ENCODE data around the gene GATAD2A.

Gene GATAD2A

DNA sequence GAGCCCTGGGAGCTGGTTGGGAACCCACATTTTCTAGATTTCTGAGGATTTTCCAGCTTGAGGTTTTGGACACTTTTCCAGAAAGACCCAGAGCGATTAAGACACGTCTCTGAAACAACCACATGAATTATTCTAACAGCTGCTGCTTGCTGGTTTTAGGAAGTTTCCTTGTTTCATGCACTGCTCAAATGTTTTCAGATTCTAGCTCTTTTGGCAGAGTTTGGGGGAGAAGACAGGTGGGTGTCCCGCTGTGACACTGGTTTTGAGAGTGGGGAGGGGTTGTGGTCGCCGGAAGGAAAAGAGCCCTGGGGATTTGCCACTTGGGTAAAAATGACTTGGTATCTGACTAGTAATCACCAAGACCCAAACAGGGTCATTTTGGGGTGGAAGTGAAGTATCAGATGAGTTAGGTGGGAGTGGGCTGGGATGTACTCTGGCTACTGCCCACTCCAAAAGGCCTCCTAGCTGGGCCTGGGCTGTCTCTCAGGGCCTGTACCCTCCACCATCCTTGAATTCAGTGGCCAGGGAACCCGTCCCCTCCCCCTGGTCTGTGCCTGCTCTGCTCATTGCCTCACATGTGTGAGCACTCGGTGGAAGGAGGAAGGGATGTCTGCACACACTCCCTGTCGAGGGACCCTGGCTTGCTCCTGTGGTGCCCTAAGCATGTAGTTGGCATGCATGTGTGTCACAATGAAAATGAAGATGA lies 13.2 kb downstream of the GATAD2A start:
- no peak overlapping the region for H3K4me3 ChIP-seq (ENCODE audit: low read depth, low read length)
- TF ChIP-seq, protein P1, sequence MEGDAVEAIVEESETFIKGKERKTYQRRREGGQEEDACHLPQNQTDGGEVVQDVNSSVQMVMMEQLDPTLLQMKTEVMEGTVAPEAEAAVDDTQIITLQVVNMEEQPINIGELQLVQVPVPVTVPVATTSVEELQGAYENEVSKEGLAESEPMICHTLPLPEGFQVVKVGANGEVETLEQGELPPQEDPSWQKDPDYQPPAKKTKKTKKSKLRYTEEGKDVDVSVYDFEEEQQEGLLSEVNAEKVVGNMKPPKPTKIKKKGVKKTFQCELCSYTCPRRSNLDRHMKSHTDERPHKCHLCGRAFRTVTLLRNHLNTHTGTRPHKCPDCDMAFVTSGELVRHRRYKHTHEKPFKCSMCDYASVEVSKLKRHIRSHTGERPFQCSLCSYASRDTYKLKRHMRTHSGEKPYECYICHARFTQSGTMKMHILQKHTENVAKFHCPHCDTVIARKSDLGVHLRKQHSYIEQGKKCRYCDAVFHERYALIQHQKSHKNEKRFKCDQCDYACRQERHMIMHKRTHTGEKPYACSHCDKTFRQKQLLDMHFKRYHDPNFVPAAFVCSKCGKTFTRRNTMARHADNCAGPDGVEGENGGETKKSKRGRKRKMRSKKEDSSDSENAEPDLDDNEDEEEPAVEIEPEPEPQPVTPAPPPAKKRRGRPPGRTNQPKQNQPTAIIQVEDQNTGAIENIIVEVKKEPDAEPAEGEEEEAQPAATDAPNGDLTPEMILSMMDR (IDR thresholded peaks at IDR 0.05; ENCODE audit: low read depth, low read length), result no peak

DNA sequence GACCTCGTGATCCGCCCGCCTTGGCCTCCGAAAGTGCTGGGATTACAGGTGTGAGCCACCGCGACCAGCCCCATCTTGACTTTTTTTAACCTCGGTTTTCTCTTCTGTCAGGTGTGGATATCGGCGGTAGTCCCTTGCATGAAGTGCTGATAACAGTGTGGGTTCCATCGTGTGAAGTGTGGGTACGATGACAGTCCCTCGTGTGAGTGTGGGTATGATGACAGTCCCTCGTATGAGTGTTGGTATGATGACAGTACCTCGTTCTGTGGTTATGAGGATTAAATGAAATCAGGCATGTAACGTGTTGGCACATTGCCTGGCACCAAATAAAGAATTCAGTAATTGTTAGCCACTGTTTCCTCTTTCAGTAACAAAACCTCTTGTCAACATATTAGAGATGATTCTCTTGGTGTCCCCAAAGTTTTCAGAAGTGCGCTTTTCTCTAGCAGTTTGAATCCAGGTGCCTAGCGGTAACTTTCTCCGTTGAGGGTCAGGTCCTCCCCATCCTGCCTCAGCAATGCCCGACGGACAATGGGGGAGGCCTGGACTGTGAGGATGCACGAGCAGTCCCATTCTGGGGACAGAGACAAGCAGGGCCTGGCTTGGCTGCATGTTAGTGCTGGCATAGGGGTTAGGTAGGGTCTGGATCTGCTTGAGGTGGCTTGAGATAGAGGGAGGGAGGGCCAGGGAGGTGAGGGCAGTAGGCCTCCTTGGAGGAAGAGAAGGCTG lies 15.3 kb downstream of the GATAD2A start:
- no peak overlapping the region for H3K4me3 ChIP-seq (ENCODE audit: low read depth, low read length)
- TF ChIP-seq, protein P1 (IDR thresholded peaks at IDR 0.05; ENCODE audit: low read depth, low read length), result no peak

DNA sequence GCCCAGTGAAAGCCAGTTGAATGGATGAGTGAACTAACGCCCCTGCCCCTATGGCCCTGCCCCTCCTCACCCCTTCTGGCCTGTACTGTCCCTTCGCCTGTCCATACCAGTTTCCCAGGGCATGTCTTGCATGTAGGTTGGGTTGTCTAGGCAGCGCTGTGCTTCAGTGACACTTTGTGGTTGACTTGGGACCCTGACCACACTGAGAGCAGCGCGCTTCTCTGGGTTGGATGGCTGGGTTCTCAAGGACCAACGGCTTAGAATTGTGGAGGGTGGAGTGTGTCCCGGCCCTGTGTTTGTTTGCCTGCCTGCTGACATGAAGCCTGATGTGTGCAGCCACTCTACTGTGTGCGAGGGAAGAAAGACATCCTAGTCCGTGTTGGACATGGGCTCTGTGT lies 15.8 kb downstream of the GATAD2A start:
- H3K4me3 ChIP-seq (ENCODE audit: low read depth, low read length), result no peak overlapping the region
- TF ChIP-seq, protein P1 (IDR thresholded peaks at IDR 0.05; ENCODE audit: low read depth, low read length), result no peak

GRCh38 chr19:19422156-19422555 lies 16.7 kb downstream of the GATAD2A start:
- TF ChIP-seq, protein P1 (IDR thresholded peaks at IDR 0.05; ENCODE audit: low read depth, low read length), result no peak
- no peak overlapping the region for H3K4me3 ChIP-seq (ENCODE audit: low read depth, low read length)

GRCh38 chr19:19423322-19423721 lies 17.8 kb downstream of the GATAD2A start:
- TF ChIP-seq, protein P1 (IDR thresholded peaks at IDR 0.05; ENCODE audit: low read depth, low read length), result no peak
- H3K4me3 ChIP-seq (ENCODE audit: low read depth, low read length), result no peak overlapping the region

GRCh38 chr19:19425170-19425875 lies 19.8 kb downstream of the GATAD2A start:
- H3K4me3 ChIP-seq (ENCODE audit: low read depth, low read length), result no peak overlapping the region
- TF ChIP-seq, protein P1 (IDR thresholded peaks at IDR 0.05; ENCODE audit: low read depth, low read length), result no peak

- H3K4me3 ChIP-seq (ENCODE audit: low read depth, low read length), result no peak overlapping the region
- TF ChIP-seq, protein P1 (IDR thresholded peaks at IDR 0.05; ENCODE audit: low read depth, low read length), result no peak
These were observed 20.7 kb downstream of the GATAD2A start for GRCh38 chr19:19426216-19426615.
